Activated CD4-positive, alpha-beta T cell treated with anti-CD3 and anti-CD28 coated beads, Interleukin-2, amount 10 ng/mL, durations not matched to agents 24 days and 14 days (primary cell): Measurements from ENCODE around the gene NFIA. TPM values are rescaled to one million over a fixed set of nuclear protein-coding genes. Genes with fewer than 3 reads are reported as not detected.

ENCODE experiments used
- DNase-seq: peaks from one replicate; pipeline ENCODE4 v3.0.0; 2022
- H3K27ac Mint-ChIP-seq: one replicate; pipeline ENCODE4 v1.8.0; 2022; ENCODE audit warnings: mild to moderate bottlenecking, mixed read lengths
- H3K27me3 Mint-ChIP-seq: one replicate; pipeline ENCODE4 v1.8.0; 2022; ENCODE audit warnings: mixed read lengths
- H3K36me3 Mint-ChIP-seq: one replicate; pipeline ENCODE4 v1.8.0; 2022; ENCODE audit warnings: low read depth, mild to moderate bottlenecking, mixed read lengths
- H3K4me1 Mint-ChIP-seq: one replicate; pipeline ENCODE4 v1.8.0; 2021; ENCODE audit warnings: mixed read lengths
- H3K4me3 Mint-ChIP-seq: one replicate; pipeline ENCODE4 v1.8.0; 2022; ENCODE audit warnings: mild to moderate bottlenecking, moderate library complexity, mixed read lengths
- H3K9me3 Mint-ChIP-seq: one replicate; pipeline ENCODE4 v1.8.0; 2021; ENCODE audit warnings: mixed read lengths
- intact Hi-C: fragments of 100-400 bp; cut with micrococcal nuclease; formaldehyde crosslinking; loops from one replicate; pipeline ENCODE4 v1.15.1; 2023
- total RNA-seq: library from RNA; stranded (reverse); gene quantifications from 2 replicates; pipeline ENCODE4 v1.2.3, GENCODE V29; 2022

The NFIA gene
- total RNA-seq, 1 donor from 2014 or later = 0.63 TPM

- no peaks in the 10 kb centered on the region for H3K36me3 Mint-ChIP-seq
Observed at GRCh38 chr1:61356995-61357394, 274.6 kb downstream of the NFIA start.

DNA sequence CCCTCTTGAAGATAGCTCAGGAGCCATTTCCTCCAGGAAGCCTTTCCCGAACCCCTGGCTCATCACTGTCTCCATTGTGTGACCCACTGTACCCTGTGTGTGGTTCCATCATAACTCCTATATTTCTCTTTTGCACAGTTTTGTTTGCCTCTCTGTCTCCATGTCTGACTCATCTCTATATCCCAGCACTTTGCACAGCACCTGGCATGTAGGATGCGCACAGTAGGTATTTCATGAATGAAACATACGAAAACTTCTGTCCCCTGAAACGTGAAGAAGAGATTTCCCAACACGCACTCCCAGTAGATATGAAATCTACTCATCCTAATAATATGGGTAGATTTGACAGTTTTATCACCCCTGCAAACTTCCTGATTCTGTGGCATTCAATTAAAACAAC, 275.2 kb downstream of the NFIA start:
- DNase-seq = no peak
- Mint-ChIP-seq H3K27me3 (peaks cover 8% of the 10 kb centered on the region), H3K4me1 (no peaks in the 10 kb centered on the region), H3K9me3 (no peaks in the 10 kb centered on the region), H3K36me3 (no peaks in the 10 kb centered on the region), H3K27ac (no peak overlapping the region), H3K4me3 (no peak overlapping the region)
- intact Hi-C loops = no loop called here

More at GRCh38 chr1:61356995-61357394, 274.6 kb downstream of the NFIA start:
- no peak overlapping the region for H3K27ac Mint-ChIP-seq
- peaks cover 8% of the 10 kb centered on the region for H3K27me3 Mint-ChIP-seq
- H3K4me3 Mint-ChIP-seq = no peak overlapping the region
- no peaks in the 10 kb centered on the region for H3K4me1 Mint-ChIP-seq
- no peak for DNase-seq
- intact Hi-C loops = no loop called here
- H3K9me3 Mint-ChIP-seq = no peaks in the 10 kb centered on the region

DNA sequence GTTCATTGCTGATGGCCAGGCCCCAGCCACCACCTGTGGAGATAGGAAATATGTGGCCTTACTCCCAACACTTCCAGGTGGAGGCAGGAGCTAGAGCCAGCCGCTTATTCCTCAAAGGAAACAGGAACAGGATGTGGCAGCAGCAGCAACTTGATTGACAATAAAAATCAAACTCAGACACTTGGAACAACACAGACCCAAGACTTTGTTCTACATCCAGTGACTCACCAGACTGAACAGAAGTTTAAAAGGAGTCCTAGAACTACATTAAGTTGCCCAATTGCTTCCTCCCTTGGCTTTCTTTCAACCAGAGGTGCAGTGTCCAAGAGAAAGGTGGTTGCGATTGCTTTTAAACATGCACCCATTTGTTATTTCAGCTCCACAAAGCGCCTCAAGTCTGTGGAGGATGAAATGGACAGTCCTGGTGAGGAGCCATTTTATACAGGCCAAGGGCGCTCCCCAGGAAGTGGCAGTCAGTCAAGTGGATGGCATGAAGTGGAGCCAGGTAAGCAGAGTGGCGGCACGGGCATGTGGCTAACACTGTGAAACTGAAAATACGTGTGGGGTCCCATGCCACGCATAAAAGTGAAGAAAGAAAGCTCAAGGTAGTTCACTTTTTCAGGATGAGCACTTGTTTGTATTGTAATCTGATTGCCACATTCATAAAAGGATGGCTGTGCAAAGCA, 276.6 kb downstream of the NFIA start:
- Mint-ChIP-seq H3K27me3 (peaks cover 5% of the 10 kb centered on the region), H3K27ac (no peak overlapping the region), H3K4me1 (no peaks in the 10 kb centered on the region), H3K36me3 (no peaks in the 10 kb centered on the region), H3K4me3 (no peak overlapping the region), H3K9me3 (no peaks in the 10 kb centered on the region)
- no peak for DNase-seq
- intact Hi-C loops = no loop called here

DNA sequence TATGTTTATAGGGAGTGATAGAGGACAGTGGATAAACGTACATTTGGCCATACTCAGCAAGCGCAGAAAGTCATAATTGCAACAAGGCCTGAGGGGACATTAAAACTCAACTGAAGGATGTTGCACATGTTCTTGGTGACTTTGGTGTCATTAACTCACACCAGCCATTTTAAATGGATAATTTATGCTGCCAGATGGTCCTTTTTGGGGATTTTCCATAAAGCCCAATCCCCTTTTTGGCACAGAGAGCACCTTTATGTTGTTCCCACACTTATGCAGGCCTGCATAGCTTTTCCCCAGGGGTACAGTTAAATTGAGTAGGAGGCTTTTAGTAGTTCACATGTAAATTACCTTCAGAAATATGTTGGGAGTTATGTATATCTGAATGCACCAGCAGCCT, 279.6 kb downstream of the NFIA start:
- Mint-ChIP-seq H3K9me3 (no peaks in the 10 kb centered on the region), H3K27ac (no peak overlapping the region), H3K4me3 (no peak overlapping the region), H3K27me3 (peaks cover 3% of the 10 kb centered on the region), H3K4me1 (no peaks in the 10 kb centered on the region), H3K36me3 (no peaks in the 10 kb centered on the region)
- intact Hi-C loops = no loop called here
- no peak for DNase-seq

DNA sequence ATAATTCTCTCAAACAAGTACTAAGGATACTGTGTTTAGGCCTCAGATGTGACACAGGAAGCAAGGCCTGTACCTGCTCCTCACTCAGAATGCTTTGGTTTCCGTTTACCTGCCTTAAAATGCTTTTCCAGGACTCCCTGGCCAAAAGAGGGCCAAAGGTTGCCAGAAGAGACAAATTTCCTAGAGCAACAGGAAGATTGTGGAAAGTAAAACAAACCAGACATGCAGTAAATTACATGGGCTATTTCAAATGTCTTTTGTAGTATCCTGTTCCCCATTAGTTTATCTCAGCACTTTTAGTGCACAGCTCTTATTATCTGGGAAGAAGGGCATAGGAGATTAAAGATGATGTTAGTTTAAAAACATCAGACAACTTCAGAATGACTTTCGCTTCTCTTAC, 280.0 kb downstream of the NFIA start:
- intact Hi-C loops = no loop called here
- H3K4me3 Mint-ChIP-seq = no peak overlapping the region

DNA sequence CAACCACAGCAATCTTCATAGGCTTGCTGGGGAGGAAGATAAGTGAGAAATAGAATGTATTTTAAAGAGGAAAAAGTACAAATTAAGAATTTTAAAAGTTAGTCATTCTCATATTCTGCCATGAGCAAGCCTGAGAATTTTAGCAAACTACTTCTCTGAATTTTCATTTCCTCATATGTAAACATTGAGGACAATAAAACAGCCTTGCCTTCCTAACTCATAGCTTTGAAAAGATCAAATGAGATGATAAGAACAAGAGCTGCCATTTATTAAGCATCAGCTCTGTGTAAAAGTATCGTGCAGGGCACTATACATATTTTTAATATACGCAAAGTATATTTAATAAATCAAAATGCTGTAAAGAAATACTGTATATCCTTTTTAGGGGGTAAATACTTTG, 286.0 kb downstream of the NFIA start:
- intact Hi-C loops = no loop called here
- Mint-ChIP-seq H3K9me3 (no peaks in the 10 kb centered on the region), H3K4me3 (no peak overlapping the region), H3K36me3 (no peaks in the 10 kb centered on the region), H3K27ac (no peak overlapping the region), H3K4me1 (no peaks in the 10 kb centered on the region), H3K27me3 (peaks cover 7% of the 10 kb centered on the region)
- DNase-seq = no peak

More for the DNA sequence above, 280.0 kb downstream of the NFIA start:
- Mint-ChIP-seq H3K27me3 (peaks cover 3% of the 10 kb centered on the region), H3K36me3 (no peaks in the 10 kb centered on the region), H3K9me3 (no peaks in the 10 kb centered on the region), H3K4me1 (no peaks in the 10 kb centered on the region), H3K27ac (no peak overlapping the region)
- no peak for DNase-seq

DNA sequence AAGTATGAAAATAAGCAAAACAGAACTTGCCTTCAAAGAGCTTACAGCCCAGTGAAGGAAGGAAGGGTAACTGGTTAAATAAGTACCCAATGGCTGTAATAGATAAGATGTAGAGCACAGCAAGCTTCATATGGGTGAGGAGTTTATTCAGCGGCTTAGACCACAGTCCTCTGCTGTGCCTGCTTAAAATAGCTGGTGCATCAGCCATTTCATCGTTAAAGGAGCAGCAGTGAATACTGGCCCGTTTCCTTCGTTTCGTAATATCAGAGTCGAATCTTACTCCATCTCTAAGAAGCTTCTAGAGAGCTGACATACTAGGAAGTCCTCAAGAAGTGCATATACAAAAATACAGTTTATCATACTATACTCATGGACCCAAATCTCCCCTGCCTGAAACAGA, 286.5 kb downstream of the NFIA start:
- H3K9me3 Mint-ChIP-seq = no peaks in the 10 kb centered on the region
- no peak for DNase-seq
- intact Hi-C loops = no loop called here
- no peak overlapping the region for H3K4me3 Mint-ChIP-seq
- peaks cover 7% of the 10 kb centered on the region for H3K27me3 Mint-ChIP-seq
- H3K27ac Mint-ChIP-seq = no peak overlapping the region
- H3K4me1 Mint-ChIP-seq = no peaks in the 10 kb centered on the region
- H3K36me3 Mint-ChIP-seq = no peaks in the 10 kb centered on the region

DNA sequence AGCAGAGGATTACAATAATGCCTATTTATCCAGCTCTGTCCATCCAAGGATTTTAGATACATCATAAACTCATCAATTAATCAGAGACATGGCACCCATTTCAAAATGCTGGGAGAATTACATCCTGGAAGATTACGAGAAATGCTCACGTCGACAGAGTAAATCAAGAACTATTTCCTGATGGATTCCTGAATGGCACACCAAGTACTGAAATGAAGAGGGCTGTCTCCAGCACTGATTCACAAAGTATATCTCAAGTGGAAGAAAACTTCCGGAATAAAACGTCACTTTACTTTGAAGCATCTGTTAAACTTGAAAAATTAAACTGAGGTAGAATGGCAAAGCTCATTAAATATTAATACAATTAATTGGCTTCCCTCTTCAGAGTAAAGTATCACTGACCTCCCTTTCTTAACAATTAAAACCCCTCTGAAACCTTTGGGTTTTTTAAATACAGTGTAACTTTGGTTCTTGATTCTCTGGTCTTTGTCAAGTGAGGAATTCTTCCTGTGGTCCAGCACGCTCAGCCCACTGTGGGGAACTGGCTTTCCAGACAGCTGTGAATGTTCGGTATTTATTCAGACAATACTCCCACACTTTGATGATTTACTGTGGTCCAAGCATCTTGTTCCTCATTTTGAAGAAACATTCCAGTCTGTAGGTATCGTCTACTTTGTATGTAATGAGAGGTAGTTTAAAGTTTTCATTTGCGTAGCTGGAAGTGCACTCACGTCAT, 288.0 kb downstream of the NFIA start:
- Mint-ChIP-seq H3K9me3 (no peaks in the 10 kb centered on the region), H3K36me3 (no peaks in the 10 kb centered on the region), H3K4me1 (no peaks in the 10 kb centered on the region), H3K27ac (no peak overlapping the region), H3K4me3 (no peak overlapping the region), H3K27me3 (peaks cover 8% of the 10 kb centered on the region)
- no peak for DNase-seq
- intact Hi-C loops = no loop called here

GRCh38 chr1:61370913-61371279, 288.5 kb downstream of the NFIA start:
- Mint-ChIP-seq H3K27me3 (peaks cover 11% of the 10 kb centered on the region), H3K9me3 (no peaks in the 10 kb centered on the region), H3K4me3 (no peak overlapping the region), H3K27ac (no peak overlapping the region), H3K36me3 (no peaks in the 10 kb centered on the region), H3K4me1 (no peaks in the 10 kb centered on the region)
- no peak for DNase-seq
- intact Hi-C loops = no loop called here

- Mint-ChIP-seq H3K36me3 (no peaks in the 10 kb centered on the region), H3K4me3 (no peak overlapping the region), H3K27me3 (peaks cover 13% of the 10 kb centered on the region), H3K9me3 (no peaks in the 10 kb centered on the region), H3K4me1 (no peaks in the 10 kb centered on the region), H3K27ac (no peak overlapping the region)
- DNase-seq = no peak
- intact Hi-C loops = no loop called here
Observed at GRCh38 chr1:61372944-61373343, 290.6 kb downstream of the NFIA start.

- no peak for DNase-seq
- Mint-ChIP-seq H3K36me3 (no peaks in the 10 kb centered on the region), H3K4me3 (no peak overlapping the region), H3K9me3 (no peaks in the 10 kb centered on the region), H3K4me1 (no peaks in the 10 kb centered on the region), H3K27ac (no peak overlapping the region), H3K27me3 (peaks cover 11% of the 10 kb centered on the region)
- intact Hi-C loops = no loop called here
Observed at GRCh38 chr1:61374156-61374555, 291.8 kb downstream of the NFIA start.

DNA sequence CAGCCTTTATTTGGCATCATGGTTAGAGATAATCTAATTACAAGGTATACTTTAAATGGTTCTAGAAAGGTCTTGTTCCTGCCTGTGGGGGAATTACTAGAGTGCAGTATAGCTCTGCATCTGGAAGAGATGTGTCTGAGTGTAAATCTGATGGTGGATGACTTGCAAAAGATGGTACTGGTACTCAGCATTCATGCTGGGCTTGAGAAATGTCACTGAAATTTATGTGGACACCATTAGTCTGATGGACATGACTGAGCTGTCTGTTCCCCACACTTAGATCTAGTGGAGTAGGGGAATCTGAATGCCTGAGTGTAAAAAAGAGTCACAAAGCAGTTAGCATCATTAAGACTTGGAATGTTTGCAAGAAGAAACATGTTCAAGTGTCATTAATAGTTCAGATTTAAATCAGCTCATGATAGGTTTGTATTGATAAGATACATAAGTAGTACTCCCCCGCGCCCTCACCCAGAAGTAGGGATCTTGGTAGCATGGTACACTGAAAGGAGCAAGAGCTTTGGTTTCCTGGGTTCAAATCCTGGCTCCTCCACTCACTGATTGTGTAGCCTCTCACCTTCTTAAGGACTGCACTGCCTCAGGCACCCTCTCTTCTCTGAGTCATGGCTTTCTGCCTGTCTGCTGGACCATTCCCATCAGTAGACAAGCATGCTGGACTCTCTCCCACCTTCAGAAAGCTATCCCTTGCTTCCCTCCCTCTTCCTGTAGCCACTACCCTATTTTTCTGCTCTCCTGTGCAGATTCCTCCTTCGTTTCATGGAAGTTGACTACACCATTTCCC, 292.9 kb downstream of the NFIA start:
- H3K36me3 Mint-ChIP-seq = no peaks in the 10 kb centered on the region
- no peaks in the 10 kb centered on the region for H3K4me1 Mint-ChIP-seq
- H3K4me3 Mint-ChIP-seq = no peak overlapping the region
- no peak for DNase-seq
- H3K27me3 Mint-ChIP-seq = peaks cover 11% of the 10 kb centered on the region
- no peaks in the 10 kb centered on the region for H3K9me3 Mint-ChIP-seq
- no peak overlapping the region for H3K27ac Mint-ChIP-seq
- intact Hi-C loops = no loop called here

DNA sequence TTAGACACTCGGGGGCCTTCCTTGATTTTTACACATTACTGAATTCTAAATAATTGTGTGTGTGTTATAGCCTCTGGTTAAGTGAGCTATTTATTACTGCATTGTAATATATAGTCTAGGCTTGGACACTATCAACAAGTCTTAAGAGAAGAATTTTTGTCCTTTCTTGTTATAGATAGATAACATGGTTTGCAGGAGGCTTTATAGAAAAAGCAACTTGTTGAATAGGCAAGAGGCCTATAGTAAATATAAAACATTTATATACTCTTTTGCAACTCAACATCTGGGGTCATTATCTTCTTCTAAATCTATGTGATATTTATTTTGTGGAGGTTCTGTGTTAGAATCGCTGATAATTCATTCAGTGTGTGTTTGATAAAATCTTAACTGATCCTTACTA, 293.8 kb downstream of the NFIA start:
- intact Hi-C loops = no loop called here
- Mint-ChIP-seq H3K36me3 (no peaks in the 10 kb centered on the region), H3K27ac (no peak overlapping the region), H3K27me3 (peaks cover 9% of the 10 kb centered on the region), H3K9me3 (no peaks in the 10 kb centered on the region), H3K4me3 (no peak overlapping the region), H3K4me1 (no peaks in the 10 kb centered on the region)
- no peak for DNase-seq

- intact Hi-C loops = no loop called here
- H3K27me3 Mint-ChIP-seq = peaks cover 6% of the 10 kb centered on the region
- DNase-seq = no peak
- no peaks in the 10 kb centered on the region for H3K36me3 Mint-ChIP-seq
- no peak overlapping the region for H3K4me3 Mint-ChIP-seq
- H3K27ac Mint-ChIP-seq = no peak overlapping the region
- no peaks in the 10 kb centered on the region for H3K9me3 Mint-ChIP-seq
- no peaks in the 10 kb centered on the region for H3K4me1 Mint-ChIP-seq
Observed at GRCh38 chr1:61377242-61377958, 295.0 kb downstream of the NFIA start.
